Kidney epithelial cell (primary cell): ENCODE results near the gene SAMD11. TPM values are rescaled to one million over a fixed set of nuclear protein-coding genes. Genes with fewer than 3 reads are reported as not detected.

Experiments
- DNase-seq: peaks from one replicate; pipeline ENCODE4 v3.0.0-alpha.2; 2010; ENCODE audit warnings: low read depth
- H3K27me3 ChIP-seq: 2 replicates; pipeline ENCODE4 v1.6.0; 2011; ENCODE audit warnings: low read length; ENCODE audit not compliant: control insufficient read depth, insufficient read depth
- H3K36me3 ChIP-seq: 2 replicates; pipeline ENCODE4 v1.5.1; 2011; ENCODE audit warnings: low read length; ENCODE audit not compliant: control insufficient read depth, insufficient read depth
- H3K4me3 ChIP-seq: 2 replicates; pipeline ENCODE4 v1.5.1; 2011; ENCODE audit warnings: low read depth, mild to moderate bottlenecking, control low read depth, low read length
- CTCF ChIP-seq: IDR thresholded peaks from 2 replicates; pipeline ENCODE4 v1.5.1; 2011; ENCODE audit warnings: mild to moderate bottlenecking, moderate library complexity, low read length, control low read depth, inconsistent platforms; ENCODE audit not compliant: insufficient read depth, poor library complexity, severe bottlenecking
- total RNA-seq: library from RNA; depleted of rRNA; stranded (reverse); fragments of >200 nt; gene quantifications from 2 replicates; pipeline ENCODE4 v1.2.3, GENCODE V29; 2015

Gene SAMD11
- total RNA-seq, 1 donor from 2014 or later, result 2.3 TPM

DNA sequence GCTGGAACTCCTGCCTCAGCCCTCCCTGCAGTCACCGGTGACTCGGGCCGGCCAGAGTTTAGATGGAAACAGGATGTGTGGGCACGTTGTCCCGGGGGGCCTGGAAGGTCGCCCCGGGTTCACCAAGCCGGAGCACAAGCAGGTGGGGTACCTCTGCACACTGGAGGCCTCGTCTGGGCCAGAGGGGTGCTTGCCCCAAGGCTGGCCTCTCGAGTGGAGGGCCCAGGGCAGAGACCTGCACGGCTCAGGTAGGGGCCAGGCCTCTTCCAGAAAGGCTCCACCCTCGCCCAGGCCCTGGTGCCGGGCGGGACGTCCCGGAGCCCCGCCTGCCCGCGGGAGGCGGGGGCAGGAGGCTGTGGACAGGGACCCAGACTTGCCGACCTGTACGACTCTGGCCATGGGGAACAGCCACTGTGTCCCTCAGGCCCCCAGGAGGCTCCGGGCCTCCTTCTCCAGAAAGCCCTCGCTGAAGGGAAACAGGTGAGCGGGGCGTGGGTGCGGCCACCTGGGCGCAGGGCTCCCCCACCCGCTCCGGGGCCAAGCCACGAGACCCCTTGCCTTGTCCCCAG is 42.5 kb downstream of the SAMD11 start, which contains the start of gene PLEKHN1:
PLEKHN1 (plus strand) TSS at position 348 of the 569 bp plus-strand sequence; CDS start at position 398, 50 bp downstream.
- Histone ChIP-seq H3K27me3 (peaks cover 13% of the 10 kb centered on the region), H3K4me3 (peak within 1 kb of the TSS; percentile 59), H3K36me3 (no peaks in the 10 kb centered on the region)
- TF ChIP-seq CTCF, result no peak
- DNase-seq, result no peak

DNA sequence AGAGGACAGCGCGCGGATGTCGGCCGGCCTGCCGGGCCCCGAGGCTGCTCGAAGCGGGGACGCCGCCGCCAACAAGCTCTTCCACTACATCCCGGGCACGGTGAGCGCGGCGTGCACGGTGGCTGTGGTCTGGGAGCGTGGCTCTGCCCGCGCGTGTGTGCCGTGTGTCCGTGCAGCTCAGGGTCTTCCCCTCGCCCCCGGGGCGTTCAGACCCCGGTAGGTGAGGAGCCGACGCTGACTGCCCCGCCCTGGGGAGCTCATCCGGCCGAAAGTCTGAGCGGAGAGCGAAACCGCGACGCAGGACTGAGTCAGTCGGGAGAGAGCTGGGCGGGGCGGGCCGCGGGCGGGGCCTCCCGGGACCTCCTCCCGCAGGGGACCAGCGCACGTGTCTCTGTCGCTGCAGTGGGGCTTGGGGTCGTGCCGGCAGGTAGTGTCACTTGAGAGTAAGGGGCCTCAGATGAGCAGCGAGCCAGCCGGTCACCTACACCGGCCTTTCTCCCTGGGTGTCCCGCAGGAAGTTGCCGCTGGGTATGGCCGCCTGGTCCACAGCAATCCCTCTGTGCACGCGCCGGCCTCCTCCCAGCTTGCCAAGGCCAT is 43.1 kb downstream of the SAMD11 start:
- H3K27me3 ChIP-seq, result peaks cover 19% of the 10 kb centered on the region
- no peak for TF ChIP-seq CTCF
- no peak for DNase-seq
- H3K4me3 ChIP-seq, result peak overlapping the region; percentile 59
- H3K36me3 ChIP-seq, result no peaks in the 10 kb centered on the region

GRCh38 chr1:967466-968343 is 44.0 kb downstream of the SAMD11 start:
- H3K27me3 ChIP-seq, result peaks cover 19% of the 10 kb centered on the region
- H3K36me3 ChIP-seq, result no peaks in the 10 kb centered on the region
- H3K4me3 ChIP-seq, result no peak overlapping the region
- no peak for TF ChIP-seq CTCF
- no peak for DNase-seq

DNA sequence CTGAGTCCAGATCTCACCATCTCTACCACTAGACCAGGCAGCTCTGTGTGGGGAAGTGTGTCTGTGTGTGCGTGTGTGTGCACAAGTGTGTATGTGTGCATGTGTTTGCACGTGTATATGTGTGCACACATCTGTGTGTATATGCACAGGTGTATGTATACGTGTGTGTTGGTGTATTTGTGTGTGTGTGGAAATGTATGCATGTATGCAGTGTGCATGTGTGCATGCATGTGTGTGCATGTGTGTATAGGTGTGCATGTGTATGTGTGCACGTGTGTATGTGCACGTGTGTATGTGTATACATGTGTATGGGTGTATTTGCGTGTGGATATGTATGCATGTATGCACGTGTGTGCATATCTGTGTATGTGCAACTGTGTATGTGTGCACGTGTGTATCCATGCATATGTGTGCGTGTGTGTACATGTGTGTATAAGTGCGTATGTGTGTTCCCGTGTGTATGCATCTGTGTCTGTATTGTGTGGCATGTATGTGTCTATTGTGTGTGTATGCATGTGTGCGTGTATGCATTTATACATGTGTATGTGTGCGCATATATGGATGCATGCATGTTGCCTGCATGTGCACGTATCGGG is 45.6 kb downstream of the SAMD11 start:
- Histone ChIP-seq H3K27me3 (peaks cover 19% of the 10 kb centered on the region), H3K4me3 (no peak overlapping the region), H3K36me3 (no peaks in the 10 kb centered on the region)
- no peak for TF ChIP-seq CTCF
- DNase-seq, result no peak

- Histone ChIP-seq H3K4me3 (no peak overlapping the region), H3K36me3 (no peaks in the 10 kb centered on the region), H3K27me3 (peaks cover 19% of the 10 kb centered on the region)
- TF ChIP-seq CTCF, result no peak
- DNase-seq, result no peak
Measured at GRCh38 chr1:970242-970972, 46.7 kb downstream of the SAMD11 start.
